ENCODE measurements around the gene ZNF70. TPM values are rescaled to one million over a fixed set of nuclear protein-coding genes. Genes with fewer than 3 reads are reported as not detected.

The ZNF70 gene
- total RNA-seq, 4 donors from 2014 or later, result 2.7 to 7.5 (median 5.9) TPM

DNA sequence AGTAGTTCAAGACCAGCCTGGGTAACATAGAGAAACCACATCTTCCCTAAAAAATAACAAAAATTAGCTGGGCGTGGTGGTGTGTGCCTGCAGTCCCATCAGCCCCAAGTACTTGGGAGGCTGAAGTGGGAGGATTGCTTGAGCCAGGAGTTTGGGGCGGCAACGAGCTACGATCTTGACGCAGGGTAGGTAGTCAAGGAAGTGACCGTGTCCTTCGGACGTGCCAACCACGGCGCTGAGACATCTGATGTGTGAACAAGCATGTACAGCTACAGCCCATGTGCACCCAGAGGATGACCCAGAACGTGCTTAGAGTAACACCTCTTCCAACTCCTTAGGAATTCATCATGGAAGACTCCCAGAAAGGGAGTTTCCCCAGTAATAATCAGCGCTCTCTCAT is 38.7 kb downstream of the ZNF70 start:
- in situ Hi-C loops (cut with MboI; ENCODE audit: low pct_ligation_motif_present in 1 of 4, low pct_unique_long_range_greater_than_20kb in 1 of 4, low sequenced_read_pairs in 3 of 4), result no loop called here
- H3K36me3 ChIP-seq, result peaks cover 0 to 41% (median 17%) of the 10 kb centered on the region in 4 donors
- H3K4me1 ChIP-seq, result peaks cover 7 to 15% (median 9%) of the 10 kb centered on the region in 4 donors
- intact Hi-C loops (cut with DNase I; ENCODE audit: low total_unique reads), result no loop called here
- no peaks in the 10 kb centered on the region for H3K27me3 ChIP-seq
- no peaks in the 10 kb centered on the region for H3K9me3 ChIP-seq
- no peak overlapping the region for H3K4me3 ChIP-seq
- H3K27ac ChIP-seq, result no peak overlapping the region
- 94% methylated on average over 12 of the region's 12 CpGs; no CpG with 5 or more reads in 1 of the 2 donors for WGBS, 2 donors (ENCODE audit: low coverage in 1 of 2)
- no peak for DNase-seq
- TF ChIP-seq EP300 (IDR thresholded peaks at IDR 0.05; ENCODE audit: low read depth) (no peak), POLR2A (IDR thresholded peaks at IDR 0.05) (no peak), POLR2AphosphoS5 (IDR thresholded peaks at IDR 0.05) (no peak)
- TF ChIP-seq, protein P1, sequence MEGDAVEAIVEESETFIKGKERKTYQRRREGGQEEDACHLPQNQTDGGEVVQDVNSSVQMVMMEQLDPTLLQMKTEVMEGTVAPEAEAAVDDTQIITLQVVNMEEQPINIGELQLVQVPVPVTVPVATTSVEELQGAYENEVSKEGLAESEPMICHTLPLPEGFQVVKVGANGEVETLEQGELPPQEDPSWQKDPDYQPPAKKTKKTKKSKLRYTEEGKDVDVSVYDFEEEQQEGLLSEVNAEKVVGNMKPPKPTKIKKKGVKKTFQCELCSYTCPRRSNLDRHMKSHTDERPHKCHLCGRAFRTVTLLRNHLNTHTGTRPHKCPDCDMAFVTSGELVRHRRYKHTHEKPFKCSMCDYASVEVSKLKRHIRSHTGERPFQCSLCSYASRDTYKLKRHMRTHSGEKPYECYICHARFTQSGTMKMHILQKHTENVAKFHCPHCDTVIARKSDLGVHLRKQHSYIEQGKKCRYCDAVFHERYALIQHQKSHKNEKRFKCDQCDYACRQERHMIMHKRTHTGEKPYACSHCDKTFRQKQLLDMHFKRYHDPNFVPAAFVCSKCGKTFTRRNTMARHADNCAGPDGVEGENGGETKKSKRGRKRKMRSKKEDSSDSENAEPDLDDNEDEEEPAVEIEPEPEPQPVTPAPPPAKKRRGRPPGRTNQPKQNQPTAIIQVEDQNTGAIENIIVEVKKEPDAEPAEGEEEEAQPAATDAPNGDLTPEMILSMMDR (IDR thresholded peaks at IDR 0.05), result no peak

DNA sequence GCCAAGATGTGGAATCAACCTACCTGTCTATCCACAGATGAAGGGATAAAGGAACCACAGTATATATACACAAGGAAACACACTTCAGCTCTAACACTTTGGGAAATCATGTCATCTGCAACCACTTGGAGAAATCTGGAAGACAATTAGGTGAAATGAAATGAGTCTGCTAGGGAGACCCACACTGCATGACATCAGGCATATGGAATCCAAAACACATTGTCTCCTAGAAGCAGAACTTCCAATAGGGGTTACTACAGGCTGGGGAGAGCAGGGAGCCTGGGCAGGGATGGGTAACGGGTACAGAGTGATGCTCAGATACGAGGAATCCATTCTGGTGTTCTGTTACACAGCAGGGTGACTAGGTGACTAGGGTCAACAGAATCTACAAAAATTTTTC is 41.8 kb downstream of the ZNF70 start:
- in situ Hi-C loops (cut with MboI; ENCODE audit: low pct_ligation_motif_present in 1 of 4, low pct_unique_long_range_greater_than_20kb in 1 of 4, low sequenced_read_pairs in 3 of 4), result no loop called here
- intact Hi-C loops (cut with DNase I; ENCODE audit: low total_unique reads), result no loop called here
- DNase-seq, result no peak

DNA sequence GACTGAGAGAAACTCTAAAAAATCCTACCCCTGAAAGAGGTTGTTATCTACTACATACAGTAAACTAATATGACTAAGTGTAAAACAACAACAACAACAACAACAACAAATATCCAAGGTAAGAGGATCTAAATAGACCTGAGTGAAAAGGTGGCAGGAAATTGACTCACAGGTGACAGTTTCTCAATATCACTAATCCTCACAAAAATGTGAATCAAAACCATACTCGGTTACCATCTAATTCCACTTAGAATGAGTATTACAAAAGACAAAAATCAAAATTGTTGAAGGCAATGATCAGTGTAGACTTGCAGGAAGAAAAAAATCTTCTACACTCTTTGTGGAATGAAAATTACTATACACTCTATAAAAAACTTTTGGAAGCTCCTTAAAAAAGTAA is 42.6 kb downstream of the ZNF70 start:
- Histone ChIP-seq H3K27me3 (no peaks in the 10 kb centered on the region), H3K9me3 (no peaks in the 10 kb centered on the region), H3K4me1 (no peaks in the 10 kb centered on the region), H3K4me3 (no peak overlapping the region), H3K36me3 (peaks cover 0 to 59% (median 26%) of the 10 kb centered on the region in 4 donors), H3K27ac (no peak overlapping the region)
- 69 to 84% methylated on average over 1 of the region's 1 CpG for WGBS, 2 donors (ENCODE audit: low coverage in 1 of 2)
- intact Hi-C loops (cut with DNase I; ENCODE audit: low total_unique reads), result no loop called here
- in situ Hi-C loops (cut with MboI; ENCODE audit: low pct_ligation_motif_present in 1 of 4, low pct_unique_long_range_greater_than_20kb in 1 of 4, low sequenced_read_pairs in 3 of 4), result no loop called here
- no peak for DNase-seq
- TF ChIP-seq POLR2A (IDR thresholded peaks at IDR 0.05) (no peak), POLR2AphosphoS5 (IDR thresholded peaks at IDR 0.05) (no peak), EP300 (IDR thresholded peaks at IDR 0.05; ENCODE audit: low read depth) (no peak)
- TF ChIP-seq, protein P1 (IDR thresholded peaks at IDR 0.05), result no peak

More for the DNA sequence above, 41.8 kb downstream of the ZNF70 start:
- Histone ChIP-seq H3K27ac (no peak overlapping the region), H3K4me3 (no peak overlapping the region), H3K27me3 (no peaks in the 10 kb centered on the region), H3K4me1 (no peaks in the 10 kb centered on the region), H3K36me3 (peaks cover 0 to 60% (median 26%) of the 10 kb centered on the region in 4 donors), H3K9me3 (no peaks in the 10 kb centered on the region)
- TF ChIP-seq, protein P1 (IDR thresholded peaks at IDR 0.05), result no peak
- no peak for TF ChIP-seq POLR2AphosphoS5 (IDR thresholded peaks at IDR 0.05)
- TF ChIP-seq POLR2A (IDR thresholded peaks at IDR 0.05), result no peak
- no peak for TF ChIP-seq EP300 (IDR thresholded peaks at IDR 0.05; ENCODE audit: low read depth)
- WGBS, 2 donors (ENCODE audit: low coverage in 1 of 2), result 94 to 98% methylated on average over 2 of the region's 2 CpGs

DNA sequence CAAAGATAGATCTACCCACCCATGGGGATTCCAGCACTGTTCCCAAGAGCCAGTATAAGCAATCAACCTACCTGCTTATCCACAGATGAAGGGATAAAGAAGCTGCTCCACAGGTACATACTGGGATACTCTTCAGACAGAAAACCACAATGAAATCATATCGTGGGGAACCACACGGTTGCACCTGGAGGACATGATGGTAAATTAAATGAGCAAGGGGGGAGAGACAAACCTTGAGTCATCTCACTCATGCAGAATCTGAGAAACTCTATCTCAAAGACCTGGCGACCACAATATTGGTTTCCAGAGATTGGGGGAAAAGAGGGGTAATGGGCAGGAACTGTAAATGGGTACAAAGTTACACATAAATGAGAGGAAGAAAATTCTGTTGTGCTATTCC is 45.6 kb downstream of the ZNF70 start:
- WGBS, 2 donors (ENCODE audit: low coverage in 1 of 2), result 78 to 90% methylated on average over 3 of the region's 3 CpGs
- in situ Hi-C loops (cut with MboI; ENCODE audit: low pct_ligation_motif_present in 1 of 4, low pct_unique_long_range_greater_than_20kb in 1 of 4, low sequenced_read_pairs in 3 of 4) (no loop called here), intact Hi-C loops (cut with DNase I; ENCODE audit: low total_unique reads) (no loop called here)
- Histone ChIP-seq H3K4me3 (no peak overlapping the region), H3K27ac (no peak overlapping the region), H3K36me3 (peaks cover 0 to 61% (median 25%) of the 10 kb centered on the region in 4 donors), H3K4me1 (no peaks in the 10 kb centered on the region), H3K27me3 (no peaks in the 10 kb centered on the region), H3K9me3 (no peaks in the 10 kb centered on the region)
- no peak for TF ChIP-seq POLR2A (IDR thresholded peaks at IDR 0.05)
- no peak for TF ChIP-seq EP300 (IDR thresholded peaks at IDR 0.05; ENCODE audit: low read depth)
- TF ChIP-seq POLR2AphosphoS5 (IDR thresholded peaks at IDR 0.05), result no peak
- TF ChIP-seq, protein P1 (IDR thresholded peaks at IDR 0.05), result no peak
- DNase-seq, result no peak
